LNCaP clone FGC (cell line): Measurements from ENCODE around the gene ROBO3.

Experiments used
- DNase-seq: peaks from one replicate; pipeline ENCODE4 v3.0.0-alpha.2; 2011; ENCODE audit warnings: low read depth
- H3K4me3 ChIP-seq: 2 replicates; pipeline ENCODE4 v1.5.1; 2011; ENCODE audit warnings: mild to moderate bottlenecking, low read depth, low read length, control low read depth
- CTCF ChIP-seq: IDR thresholded peaks from 2 replicates; pipeline ENCODE4 v1.5.1; 2012; ENCODE audit warnings: mild to moderate bottlenecking; ENCODE audit not compliant: control insufficient read depth, insufficient read depth; ENCODE audit errors: extremely low read depth

ROBO3 gene

GRCh38 chr11:124865181-124865901, at the start of gene ROBO3:
Gene ROBO3 (plus strand): TSS chr11:124865432. CDS start chr11:124865578, 146 bp downstream.
- DNase-seq = no peak
- TF ChIP-seq CTCF = no peak; the same call in 1 of the 2 replicates
- H3K4me3 ChIP-seq = peak within 1 kb of the TSS; percentile 27; the same call in 1 of the 2 replicates

- no peak for TF ChIP-seq CTCF
- no peak overlapping the region for H3K4me3 ChIP-seq
- no peak for DNase-seq
These were observed 48.2 kb upstream of the ROBO3 start for GRCh38 chr11:124817036-124817435.

GRCh38 chr11:124821995-124822730, 43.1 kb upstream of the ROBO3 start:
- no peak overlapping the region for H3K4me3 ChIP-seq
- no peak for DNase-seq
- TF ChIP-seq CTCF = no peak

- DNase-seq = peak; percentile 63
- TF ChIP-seq CTCF = no peak
These were observed 41.5 kb upstream of the ROBO3 start for GRCh38 chr11:124823512-124824376.

GRCh38 chr11:124825876-124826275, 39.4 kb upstream of the ROBO3 start:
- DNase-seq = no peak
- no peak for TF ChIP-seq CTCF
- H3K4me3 ChIP-seq = no peak overlapping the region

More at GRCh38 chr11:124823512-124824376, 41.5 kb upstream of the ROBO3 start:
- no peak overlapping the region for H3K4me3 ChIP-seq

GRCh38 chr11:124829986-124830385, 35.2 kb upstream of the ROBO3 start:
- no peak for DNase-seq
- TF ChIP-seq CTCF = no peak

More at GRCh38 chr11:124829986-124830385, 35.2 kb upstream of the ROBO3 start:
- H3K4me3 ChIP-seq = no peak overlapping the region
